ENCODE results near the gene E4F1. TPM values are rescaled to one million over a fixed set of nuclear protein-coding genes. Genes with fewer than 3 reads are reported as not detected.

Gene E4F1
- total RNA-seq, 2 donors from 2014 or later = 15.5 to 19.3 TPM

GRCh38 chr16:2226245-2226793, 2.9 kb downstream of the E4F1 start:
- DNase-seq (ENCODE audit: low spot score) = no peak
- intact Hi-C loops (cut with DNase I) = loop anchor here in 1 of 2 donors (10.0 kb wide), 1 partner anchor 48 kb away; no protein-coding TSS in a partner anchor

- DNase-seq (ENCODE audit: low spot score) = no peak
- intact Hi-C loops (cut with DNase I) = loop anchor here in 1 of 2 donors (10.0 kb wide), 1 partner anchor 48 kb away; no protein-coding TSS in a partner anchor
These were observed 3.5 kb downstream of the E4F1 start for GRCh38 chr16:2226918-2227317.

- intact Hi-C loops (cut with DNase I) = loop anchor here in 1 of 2 donors (10.0 kb wide), 1 partner anchor 47 kb away; no protein-coding TSS in a partner anchor
- DNase-seq (ENCODE audit: low spot score) = no peak
These were observed 4.9 kb downstream of the E4F1 start for GRCh38 chr16:2228161-2228824.

GRCh38 chr16:2229091-2229490, 5.7 kb downstream of the E4F1 start:
- no peak for DNase-seq (ENCODE audit: low spot score)
- intact Hi-C loops (cut with DNase I) = loop anchor here in 1 of 2 donors (10.0 kb wide), 1 partner anchor 46 kb away; no protein-coding TSS in a partner anchor

GRCh38 chr16:2229632-2230250, 6.3 kb downstream of the E4F1 start:
- intact Hi-C loops (cut with DNase I) = loop anchor here in 1 of 2 donors (10.0 kb wide), 1 partner anchor 45 kb away; no protein-coding TSS in a partner anchor
- DNase-seq (ENCODE audit: low spot score) = no peak

- DNase-seq (ENCODE audit: low spot score) = no peak
- intact Hi-C loops (cut with DNase I) = no loop called here
These were observed 7.0 kb downstream of the E4F1 start for GRCh38 chr16:2230376-2230775.

- no peak for DNase-seq (ENCODE audit: low spot score)
- intact Hi-C loops (cut with DNase I) = no loop called here
These were observed 7.9 kb downstream of the E4F1 start for GRCh38 chr16:2231016-2231931.

- intact Hi-C loops (cut with DNase I) = no loop called here
- no peak for DNase-seq (ENCODE audit: low spot score)
These were observed 9.0 kb downstream of the E4F1 start for GRCh38 chr16:2232094-2232990.

- intact Hi-C loops (cut with DNase I) = no loop called here
- peak; percentile 79 for DNase-seq (ENCODE audit: low spot score)
These were observed 9.8 kb downstream of the E4F1 start for GRCh38 chr16:2233046-2233775.

- DNase-seq (ENCODE audit: low spot score) = no peak
- intact Hi-C loops (cut with DNase I) = no loop called here
These were observed 10.8 kb downstream of the E4F1 start for GRCh38 chr16:2233872-2234812.

GRCh38 chr16:2234813-2235170, 11.4 kb downstream of the E4F1 start:
- intact Hi-C loops (cut with DNase I) = no loop called here
- DNase-seq (ENCODE audit: low spot score) = no peak

- no peak for DNase-seq (ENCODE audit: low spot score)
- intact Hi-C loops (cut with DNase I) = no loop called here
These were observed 11.9 kb downstream of the E4F1 start for GRCh38 chr16:2235234-2235651.

- DNase-seq (ENCODE audit: low spot score) = no peak
- intact Hi-C loops (cut with DNase I) = loop anchor here in 1 of 2 donors (2.0 kb wide), 1 partner anchor 419 kb away; no protein-coding TSS in a partner anchor
These were observed 12.4 kb downstream of the E4F1 start for GRCh38 chr16:2235695-2236336.

GRCh38 chr16:2236337-2237101, 13.1 kb downstream of the E4F1 start, which contains the start of gene DNASE1L2:
Gene DNASE1L2, plus strand, starts transcription at chr16:2236444. Its CDS starts 373 bp downstream, at chr16:2236817.
- no peak for DNase-seq (ENCODE audit: low spot score)
- intact Hi-C loops (cut with DNase I) = loop anchor here in 1 of 2 donors (2.0 kb wide), 1 partner anchor 420 kb away; no protein-coding TSS in a partner anchor

GRCh38 chr16:2237102-2237482, 13.7 kb downstream of the E4F1 start:
- intact Hi-C loops (cut with DNase I) = loop anchor here in 1 of 2 donors (2.0 kb wide), 1 partner anchor 420 kb away; no protein-coding TSS in a partner anchor
- DNase-seq (ENCODE audit: low spot score) = no peak
